GM23248 (cell line): Measurements from ENCODE around the gene CATSPERE.

Source experiments
- EZH2 ChIP-seq: fragments of 200-600 bp; sonication (generic); IDR thresholded peaks from 2 replicates; pipeline ENCODE4 v1.6.1; 2018; ENCODE audit warnings: antibody characterized with exemption, mild to moderate bottlenecking; ENCODE audit not compliant: insufficient read depth, poor library complexity, severe bottlenecking
- EZH2phosphoT487 ChIP-seq: fragments of 200-600 bp; sonication (generic); IDR thresholded peaks from 2 replicates; pipeline ENCODE4 v1.6.1; 2018; ENCODE audit warnings: antibody characterized with exemption, moderate library complexity, mild to moderate bottlenecking, low read depth; ENCODE audit not compliant: insufficient read depth

GRCh38 chr1:244466724-244467123 is 5.7 kb downstream of the CATSPERE start:
- TF ChIP-seq EZH2phosphoT487: no peak
- TF ChIP-seq EZH2: no peak
